Urinary bladder (tissue), 4 donors: Measurements from ENCODE around the gene PARP8. TPM values are rescaled to one million over a fixed set of nuclear protein-coding genes. Genes with fewer than 3 reads are reported as not detected.
"Not testable (repeated sequence)": the region's sequence is repeated elsewhere in the genome, so short reads cannot be mapped to it uniquely, and the experiment has no call there.

Source experiments
- DNase-seq: peaks from one replicate; pipeline ENCODE4 v3.0.0-alpha.2; 2015; ENCODE audit errors: extremely low spot score
- H3K27ac ChIP-seq: one replicate; pipeline ENCODE4 v1.5.1; 2013; ENCODE audit warnings: low read depth, mild to moderate bottlenecking, moderate library complexity
- H3K36me3 ChIP-seq: one replicate; pipeline ENCODE4 v1.6.1; 2013; ENCODE audit warnings: mild to moderate bottlenecking, moderate library complexity; ENCODE audit not compliant: insufficient read depth
- H3K4me1 ChIP-seq: one replicate; pipeline ENCODE4 v1.6.1; 2013; ENCODE audit warnings: mild to moderate bottlenecking, moderate library complexity; ENCODE audit not compliant: insufficient read depth
- H3K4me3 ChIP-seq: one replicate; pipeline ENCODE4 v1.5.1; 2013; ENCODE audit warnings: low read depth, low read length
- WGBS: extraction: QIAGEN DNeasy Blood & Tissue Kit; methylation state at CpG from one replicate; pipeline ENCODE4 v1.1.7; 2013; 5-methylcytosine and 5-hydroxymethylcytosine counted together
- polyA plus RNA-seq: library from polyadenylated mRNA; stranded (reverse); fragments of 200-250 nt; gene quantifications from one replicate; pipeline ENCODE4 v1.2.3, GENCODE V29; 2013
- total RNA-seq: library from RNA; depleted of rRNA; stranded (reverse); fragments of >200 nt; gene quantifications from one replicate; pipeline ENCODE4 v1.2.3, GENCODE V29; 2014
- donor health status: healthy with polysubstance abuse.
- donor health status: healthy.

PARP8 gene
- total and polyA plus RNA-seq, 2 donors, result 8.4 to 25.9 TPM

DNA sequence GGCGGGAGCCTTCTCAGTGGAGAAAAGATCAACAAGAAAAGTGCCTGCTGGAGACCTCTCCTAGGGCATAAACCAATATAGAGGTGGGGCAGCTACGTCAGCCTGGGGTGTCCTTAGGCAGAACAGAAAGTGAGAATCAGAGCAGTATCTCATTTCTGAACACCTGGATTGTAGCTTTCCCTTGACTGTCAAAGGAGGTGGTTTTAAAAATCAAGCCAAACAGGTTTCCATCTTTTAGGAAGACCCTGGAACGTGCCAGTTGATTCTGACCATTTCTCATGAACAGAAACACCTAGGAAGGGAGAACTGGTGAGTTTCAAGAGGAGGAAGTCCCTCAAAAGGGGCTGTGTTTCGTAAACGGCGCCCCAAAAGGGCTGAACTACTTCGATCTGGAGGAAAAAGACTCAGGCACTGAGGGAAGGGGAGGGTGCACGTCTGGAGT is 655 bp upstream of the PARP8 start:
- Histone ChIP-seq H3K27ac (peak overlapping the region; percentile 50), H3K4me3 (peak overlapping the region; percentile 91)
- not testable (repeated sequence) for H3K4me1 ChIP-seq, DNase-seq, H3K36me3 ChIP-seq
- WGBS, result 51% methylated on average over 8 of the region's 8 CpGs

DNA sequence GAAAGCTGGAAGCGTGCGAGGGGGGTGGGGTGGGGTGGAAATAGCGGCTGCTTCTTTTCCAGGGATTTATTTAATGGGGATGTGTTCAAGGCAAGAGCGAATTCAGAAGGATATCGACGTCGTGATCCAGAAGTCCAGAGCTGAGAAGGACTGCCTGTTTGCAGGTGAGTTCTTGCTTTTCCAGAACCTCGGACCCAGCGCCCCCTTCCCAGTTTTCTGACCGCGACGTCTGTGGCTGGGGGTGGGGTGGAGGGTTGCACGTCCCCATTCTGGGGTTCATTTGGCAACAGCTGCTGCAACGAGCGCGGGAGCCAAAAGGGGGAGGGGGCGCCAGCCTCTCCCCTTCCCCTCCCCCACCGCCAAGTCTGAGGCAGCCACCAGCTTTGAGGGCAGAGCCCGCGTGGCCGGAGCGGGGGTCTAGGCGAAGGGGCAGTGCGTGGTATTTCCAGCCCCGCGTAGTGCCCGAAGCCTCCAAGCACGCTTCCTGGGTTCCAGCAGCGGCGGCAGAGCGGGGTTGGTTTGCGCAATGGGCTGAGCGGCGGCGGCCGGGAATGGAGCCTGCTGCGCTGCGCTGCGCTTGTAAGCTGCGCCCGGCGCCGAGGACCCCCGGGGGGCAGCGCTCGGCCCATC is 701 bp downstream of the PARP8 start:
- H3K36me3 ChIP-seq, result no peaks in the 10 kb centered on the region
- peak overlapping the region; percentile 91 for H3K4me3 ChIP-seq
- no peak for DNase-seq
- H3K4me1 ChIP-seq, result no peaks in the 10 kb centered on the region
- H3K27ac ChIP-seq, result peak overlapping the region; percentile 93
- under 1% methylated on average over 46 of the region's 46 CpGs for WGBS

- DNase-seq, result peak; percentile 33
- Histone ChIP-seq H3K4me1 (no peaks in the 10 kb centered on the region), H3K36me3 (no peaks in the 10 kb centered on the region), H3K4me3 (peak overlapping the region; percentile 91), H3K27ac (peak overlapping the region; percentile 93)
- WGBS, result 1% methylated on average over 46 of the region's 46 CpGs
These were observed 1.5 kb downstream of the PARP8 start for GRCh38 chr5:50667653-50668595.

GRCh38 chr5:50668636-50669035 is 2.2 kb downstream of the PARP8 start:
- not testable (repeated sequence) for H3K4me1 ChIP-seq, H3K36me3 ChIP-seq, DNase-seq, H3K27ac ChIP-seq
- 63% methylated on average over 1 of the region's 1 CpG for WGBS
- peak overlapping the region; percentile 91 for H3K4me3 ChIP-seq

- no peak overlapping the region for H3K27ac ChIP-seq
- H3K36me3 ChIP-seq, result no peaks in the 10 kb centered on the region
- 90% methylated on average over 2 of the region's 2 CpGs for WGBS
- H3K4me1 ChIP-seq, result no peaks in the 10 kb centered on the region
- no peak overlapping the region for H3K4me3 ChIP-seq
- DNase-seq, result no peak
These were observed 6.2 kb downstream of the PARP8 start for GRCh38 chr5:50672663-50673062.

DNA sequence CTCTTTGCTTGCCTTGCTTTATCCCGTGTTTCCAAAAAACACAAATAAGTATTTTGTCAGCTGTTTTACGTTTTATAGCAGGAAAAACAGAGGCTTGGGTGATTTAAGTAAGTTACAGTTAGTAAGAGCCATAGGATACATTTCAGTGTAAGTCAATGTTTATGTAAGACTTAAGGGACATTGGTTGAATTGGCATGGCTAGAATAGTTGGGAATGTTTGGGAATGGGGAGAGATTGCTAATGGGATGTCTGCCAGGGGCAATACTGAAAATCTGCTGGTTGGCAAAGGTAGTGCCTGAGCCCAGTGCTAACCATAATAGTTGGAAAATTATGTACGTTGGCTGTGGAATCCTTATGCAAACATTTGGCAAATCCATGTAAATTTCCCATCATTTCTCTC is 7.0 kb downstream of the PARP8 start:
- 57% methylated on average over 3 of the region's 3 CpGs for WGBS
- H3K27ac ChIP-seq, H3K36me3 ChIP-seq, H3K4me3 ChIP-seq, H3K4me1 ChIP-seq, DNase-seq: not testable (repeated sequence)

- Histone ChIP-seq H3K4me3 (no peak overlapping the region), H3K27ac (no peak overlapping the region), H3K36me3 (no peaks in the 10 kb centered on the region), H3K4me1 (no peaks in the 10 kb centered on the region)
- 97% methylated on average over 15 of the region's 15 CpGs for WGBS
- no peak for DNase-seq
These were observed 8.9 kb downstream of the PARP8 start for GRCh38 chr5:50675385-50675784.

DNA sequence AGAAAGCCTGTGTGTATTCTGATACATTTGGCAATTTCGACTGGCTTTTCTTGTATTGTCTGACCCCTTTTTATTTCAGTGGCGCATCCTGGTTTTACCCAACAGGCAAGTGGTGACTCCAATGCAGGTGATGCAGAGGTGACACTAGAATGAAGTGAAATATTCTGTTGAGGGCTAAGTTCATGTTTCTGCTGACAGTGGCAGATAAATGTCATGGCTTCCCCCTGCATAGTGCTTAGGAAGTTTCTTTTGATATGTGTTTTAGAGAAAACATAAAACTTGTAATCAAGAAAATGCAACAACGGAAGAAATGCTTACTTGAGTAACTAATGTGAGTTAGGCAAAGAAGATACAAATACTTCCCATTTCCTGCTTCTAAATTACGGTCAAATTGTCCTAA is 13.1 kb downstream of the PARP8 start:
- not testable (repeated sequence) for H3K27ac ChIP-seq, DNase-seq, H3K4me3 ChIP-seq, H3K4me1 ChIP-seq, H3K36me3 ChIP-seq
- WGBS, result 88% methylated on average over 4 of the region's 4 CpGs

DNA sequence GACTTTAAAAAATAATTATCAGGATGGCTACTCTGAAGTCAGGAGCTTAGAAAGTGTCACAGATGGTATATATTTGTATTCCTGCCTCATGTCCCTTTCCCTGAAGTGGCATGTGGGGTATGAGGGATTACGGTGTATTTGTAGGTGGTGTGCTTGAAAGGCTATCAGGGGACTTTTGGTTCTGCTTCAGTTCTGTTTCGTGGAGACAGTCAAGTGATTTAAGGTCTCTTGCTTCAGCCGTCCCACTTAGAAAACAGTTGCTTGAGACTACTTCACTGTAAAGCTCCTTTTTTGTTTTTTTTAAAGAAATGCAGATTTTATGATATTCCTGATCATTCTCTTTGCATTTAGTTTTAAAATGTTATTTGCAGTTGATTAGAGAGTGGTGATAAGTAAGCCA is 18.3 kb downstream of the PARP8 start:
- Histone ChIP-seq H3K4me3 (no peak overlapping the region), H3K27ac (no peak overlapping the region), H3K36me3 (no peaks in the 10 kb centered on the region), H3K4me1 (no peaks in the 10 kb centered on the region)
- DNase-seq, result no peak
- 82% methylated on average over 3 of the region's 3 CpGs for WGBS

- Histone ChIP-seq H3K4me1 (no peaks in the 10 kb centered on the region), H3K27ac (no peak overlapping the region), H3K4me3 (no peak overlapping the region), H3K36me3 (no peaks in the 10 kb centered on the region)
- WGBS, result 94% methylated on average over 4 of the region's 4 CpGs
- DNase-seq, result no peak
These were observed 21.1 kb downstream of the PARP8 start for GRCh38 chr5:50687548-50687947.

- Histone ChIP-seq H3K36me3 (no peaks in the 10 kb centered on the region), H3K4me3 (no peak overlapping the region), H3K27ac (no peak overlapping the region), H3K4me1 (no peaks in the 10 kb centered on the region)
- no peak for DNase-seq
- 83% methylated on average over 5 of the region's 5 CpGs for WGBS
These were observed 25.1 kb downstream of the PARP8 start for GRCh38 chr5:50691399-50692016.

DNA sequence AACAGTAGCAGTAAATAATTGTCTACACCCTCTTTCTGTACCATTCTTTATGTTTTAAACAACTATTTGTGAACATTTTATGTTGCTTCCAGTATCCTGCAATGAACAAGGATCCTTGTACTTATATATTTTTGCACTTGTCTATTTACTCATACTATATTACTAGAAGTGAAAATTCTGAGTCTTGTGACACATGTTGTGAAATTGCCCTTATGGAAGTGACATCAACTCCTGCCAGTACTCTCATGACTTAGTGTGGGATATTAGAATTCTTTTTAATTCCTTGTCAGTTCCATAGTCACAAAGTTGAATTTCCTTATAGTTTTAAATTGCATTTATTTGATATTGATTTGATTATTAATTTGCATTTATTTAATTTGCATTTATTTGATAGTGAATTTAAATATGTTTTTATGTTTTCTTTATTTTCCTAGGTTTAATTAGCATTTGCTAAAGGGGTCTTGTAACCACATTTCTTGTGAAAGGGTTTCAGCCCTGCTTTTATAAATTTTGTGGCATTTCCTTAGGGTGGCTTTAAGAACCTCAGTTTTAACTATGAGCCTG is 27.7 kb downstream of the PARP8 start:
- H3K4me3 ChIP-seq, result no peak overlapping the region
- H3K36me3 ChIP-seq, result no peaks in the 10 kb centered on the region
- H3K27ac ChIP-seq, result no peak overlapping the region
- no peak for DNase-seq
- H3K4me1 ChIP-seq, result no peaks in the 10 kb centered on the region

DNA sequence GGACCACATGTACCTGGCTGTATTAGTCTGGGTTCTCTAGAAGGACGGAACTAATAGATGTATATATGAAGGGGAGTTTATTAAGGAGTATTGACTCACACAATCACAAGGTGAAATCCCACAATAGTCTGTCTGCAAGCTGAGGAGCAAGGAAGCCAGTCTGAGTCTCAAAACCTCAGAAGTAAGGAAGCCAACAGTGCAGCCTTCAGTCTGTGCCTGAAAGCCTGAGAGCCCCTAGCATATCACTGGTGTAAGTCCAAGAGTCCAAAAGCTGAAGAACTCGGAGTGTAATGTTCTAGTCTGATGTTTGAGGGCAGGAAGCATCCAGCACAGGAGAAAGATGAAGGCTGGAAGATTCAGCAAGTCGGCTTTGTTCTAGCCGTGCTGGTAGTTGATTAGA is 28.2 kb downstream of the PARP8 start:
- not testable (repeated sequence) for DNase-seq, H3K27ac ChIP-seq
- WGBS, result 95% methylated on average over 4 of the region's 4 CpGs

More for the DNA sequence above, 28.2 kb downstream of the PARP8 start:
- H3K4me3 ChIP-seq, H3K4me1 ChIP-seq, H3K36me3 ChIP-seq: not testable (repeated sequence)
